Mucosa of descending colon (tissue), 3 donors: Measurements from ENCODE around the gene TCN1. TPM values are rescaled to one million over a fixed set of nuclear protein-coding genes. Genes with fewer than 3 reads are reported as not detected.

ENCODE experiments used
- ATAC-seq: fragments of 200-7000 bp; cut with Tn5 transposase; one replicate; pipeline ENCODE4 v1.9.1; 2020; ENCODE audit warnings: mild to moderate bottlenecking, moderate library complexity
- DNase-seq, 3 donors: peaks; one replicate each; pipeline ENCODE4 v3.0.0-alpha.2; 2020
- H3K36me3 ChIP-seq: fragments of 200-600 bp; one replicate; pipeline ENCODE4 v1.8.0; 2021; ENCODE audit warnings: low read depth, mild to moderate bottlenecking
- H3K4me1 ChIP-seq: fragments of 200-600 bp; one replicate; pipeline ENCODE4 v1.8.0; 2021; ENCODE audit warnings: low read depth, mild to moderate bottlenecking
- H3K4me3 ChIP-seq: fragments of 200-600 bp; one replicate; pipeline ENCODE4 v1.8.0; 2021; ENCODE audit warnings: mild to moderate bottlenecking
- H3K9me3 ChIP-seq: fragments of 200-600 bp; one replicate; pipeline ENCODE4 v1.8.0; 2021; ENCODE audit warnings: mild to moderate bottlenecking
- intact Hi-C, 2 donors: fragments of 100-400 bp; cut with DNase I in 1 of 2; cut with micrococcal nuclease in 1 of 2; formaldehyde crosslinking; loops; one replicate each; pipeline versions ENCODE4 v1.11.0 to v1.11.1; 2022; cut with DNase I, micrococcal nuclease
- total RNA-seq, 3 donors: library from RNA; stranded (reverse); fragmentation: NEBNext Ultra II Directional in 2 of 3; extraction: Animal tissue kit (Norgen Biotek cat#: 25700) in 2 of 3; gene quantifications; one replicate each; pipeline versions ENCODE4 v1.2.1 to v1.2.4, GENCODE V29; 2021 to 2023
- TF ChIP-seq, protein P1 (sequence below): fragments of 200-600 bp; IDR thresholded peaks from one replicate; pipeline ENCODE4 v1.8.0; 2022; ENCODE audit warnings: antibody characterized with exemption, mild to moderate bottlenecking
- donor health status: DM: no; HTN: no; CAD: no; lungs with moderate emphysema.
- donor health status: DM: no; HTN: no; CAD: no.
- donor health status: DM: no; HTN: yes; CAD: no.

Gene TCN1
- total RNA-seq, 3 donors from 2014 or later: 1.7 TPM; not detected in 2

DNA sequence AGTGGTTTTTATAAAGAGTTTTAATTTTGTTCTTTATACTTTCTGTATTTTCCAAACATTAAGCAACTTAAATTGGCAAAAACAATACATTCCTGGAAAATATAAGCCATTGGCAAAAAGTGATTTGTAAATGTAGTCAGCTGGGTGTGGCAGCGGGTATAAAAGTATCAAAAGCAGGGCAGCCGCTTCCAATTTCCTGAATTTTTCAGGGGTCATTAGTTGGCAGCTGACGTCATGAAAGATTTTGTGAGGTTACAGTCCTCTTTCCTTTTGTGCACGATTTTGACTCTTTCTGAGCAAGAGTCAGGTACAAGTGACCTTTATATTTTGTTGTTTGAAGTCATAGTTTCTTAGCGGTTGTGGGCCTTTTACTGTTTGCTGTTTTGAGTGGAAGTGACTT lies 12.3 kb upstream of the TCN1 start, which contains the start of gene OOSP3:
OOSP3 (plus strand) TSS at position 208 of the 400 bp plus-strand sequence; CDS start at position 235, 27 bp downstream.
- peaks cover 8% of the 10 kb centered on the region for H3K4me1 ChIP-seq
- no peaks in the 10 kb centered on the region for H3K36me3 ChIP-seq
- DNase-seq (no peak), ATAC-seq (no peak)
- H3K9me3 ChIP-seq: no peaks in the 10 kb centered on the region
- intact Hi-C loops: no loop called here
- TF ChIP-seq, protein P1, sequence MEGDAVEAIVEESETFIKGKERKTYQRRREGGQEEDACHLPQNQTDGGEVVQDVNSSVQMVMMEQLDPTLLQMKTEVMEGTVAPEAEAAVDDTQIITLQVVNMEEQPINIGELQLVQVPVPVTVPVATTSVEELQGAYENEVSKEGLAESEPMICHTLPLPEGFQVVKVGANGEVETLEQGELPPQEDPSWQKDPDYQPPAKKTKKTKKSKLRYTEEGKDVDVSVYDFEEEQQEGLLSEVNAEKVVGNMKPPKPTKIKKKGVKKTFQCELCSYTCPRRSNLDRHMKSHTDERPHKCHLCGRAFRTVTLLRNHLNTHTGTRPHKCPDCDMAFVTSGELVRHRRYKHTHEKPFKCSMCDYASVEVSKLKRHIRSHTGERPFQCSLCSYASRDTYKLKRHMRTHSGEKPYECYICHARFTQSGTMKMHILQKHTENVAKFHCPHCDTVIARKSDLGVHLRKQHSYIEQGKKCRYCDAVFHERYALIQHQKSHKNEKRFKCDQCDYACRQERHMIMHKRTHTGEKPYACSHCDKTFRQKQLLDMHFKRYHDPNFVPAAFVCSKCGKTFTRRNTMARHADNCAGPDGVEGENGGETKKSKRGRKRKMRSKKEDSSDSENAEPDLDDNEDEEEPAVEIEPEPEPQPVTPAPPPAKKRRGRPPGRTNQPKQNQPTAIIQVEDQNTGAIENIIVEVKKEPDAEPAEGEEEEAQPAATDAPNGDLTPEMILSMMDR: no peak
- no peak within 1 kb of the TSS for H3K4me3 ChIP-seq

- intact Hi-C loops: no loop called here
Measured at GRCh38 chr11:59877784-59878183, 11.5 kb upstream of the TCN1 start.

DNA sequence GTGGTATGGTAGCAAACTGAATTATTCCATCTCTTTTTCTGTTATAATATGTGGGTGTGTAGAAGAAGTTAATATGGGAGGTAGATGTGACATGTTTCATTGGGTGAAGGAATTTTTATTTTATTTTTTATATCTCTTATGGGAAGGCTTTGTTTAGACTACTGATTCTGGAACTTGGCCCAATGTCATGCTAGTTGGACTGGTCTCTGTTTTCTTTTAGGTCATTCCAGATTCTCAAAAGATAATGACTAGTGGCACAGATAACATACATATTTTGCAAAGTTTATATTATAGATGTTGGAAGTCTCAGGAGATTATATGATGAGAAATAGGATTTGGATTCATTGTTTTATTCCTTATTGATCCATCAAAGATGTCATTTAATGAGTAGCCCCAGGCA lies 11.0 kb upstream of the TCN1 start:
- Histone ChIP-seq H3K4me1 (peaks cover 8% of the 10 kb centered on the region), H3K4me3 (no peak overlapping the region), H3K9me3 (no peaks in the 10 kb centered on the region), H3K36me3 (no peaks in the 10 kb centered on the region)
- intact Hi-C loops: no loop called here
- TF ChIP-seq, protein P1: no peak
- DNase-seq (no peak), ATAC-seq (no peak)

More at GRCh38 chr11:59877784-59878183, 11.5 kb upstream of the TCN1 start:
- Histone ChIP-seq H3K4me3 (no peak overlapping the region), H3K36me3 (no peaks in the 10 kb centered on the region), H3K4me1 (peaks cover 8% of the 10 kb centered on the region), H3K9me3 (no peaks in the 10 kb centered on the region)
- ATAC-seq (no peak), DNase-seq (no peak)
- TF ChIP-seq, protein P1: no peak

DNA sequence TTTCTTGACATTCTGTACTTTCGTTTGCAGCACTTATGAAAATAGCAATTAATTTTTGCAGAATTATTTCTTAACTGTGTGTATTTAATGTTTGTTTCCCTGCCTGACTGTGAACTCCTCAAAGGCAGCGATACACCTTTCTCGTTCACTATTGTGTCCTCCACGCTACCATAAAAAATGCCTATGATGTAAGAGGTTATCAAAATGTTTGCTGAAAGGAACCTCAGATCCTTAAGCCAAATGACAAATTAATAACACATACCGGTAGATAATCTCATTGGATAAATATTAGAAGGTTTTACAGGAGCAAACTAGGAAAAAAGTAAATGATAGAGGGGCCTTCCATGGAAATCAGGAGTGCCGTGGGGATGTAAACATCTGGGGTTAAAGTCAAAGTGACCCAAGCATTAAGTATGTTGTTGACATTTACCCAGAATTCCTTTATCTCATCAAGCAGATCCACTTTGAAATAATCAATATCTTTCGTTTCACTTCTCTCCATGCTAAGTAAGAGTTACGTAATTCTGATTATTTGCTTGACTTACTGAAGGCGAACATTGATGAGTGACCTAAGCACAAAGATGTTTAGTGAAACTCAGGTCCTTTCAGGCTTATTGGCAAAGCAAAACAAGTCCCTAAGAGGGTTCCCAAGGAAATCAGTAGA lies 9.7 kb upstream of the TCN1 start:
- TF ChIP-seq, protein P1: no peak
- DNase-seq: no peak
- Histone ChIP-seq H3K9me3 (no peaks in the 10 kb centered on the region), H3K4me3 (no peak overlapping the region), H3K36me3 (no peaks in the 10 kb centered on the region), H3K4me1 (peaks cover 8% of the 10 kb centered on the region)
- ATAC-seq: no peak
- intact Hi-C loops: no loop called here

- H3K4me3 ChIP-seq: no peak overlapping the region
- H3K9me3 ChIP-seq: no peaks in the 10 kb centered on the region
- intact Hi-C loops: no loop called here
- H3K4me1 ChIP-seq: no peaks in the 10 kb centered on the region
- no peak for ATAC-seq
- TF ChIP-seq, protein P1: no peak
- DNase-seq: no peak
- no peaks in the 10 kb centered on the region for H3K36me3 ChIP-seq
Measured at GRCh38 chr11:59872076-59872475, 5.8 kb upstream of the TCN1 start.
